Measurements from ENCODE around the gene SMYD4. TPM values are rescaled to one million over a fixed set of nuclear protein-coding genes. Genes with fewer than 3 reads are reported as not detected.
"Not testable (repeated sequence)": the region's sequence is repeated elsewhere in the genome, so short reads cannot be mapped to it uniquely, and the experiment has no call there.

Gene SMYD4
- total RNA-seq, 1 experiment from 2014 or later = 7.9 TPM

GRCh38 chr17:1783271-1783670 is 46.4 kb downstream of the SMYD4 start:
- DNase-seq (ENCODE audit: low spot score) = no peak

- no peak for DNase-seq (ENCODE audit: low spot score)
Measured at GRCh38 chr17:1782171-1782567, 47.5 kb downstream of the SMYD4 start.

GRCh38 chr17:1779571-1780131 is 50.1 kb downstream of the SMYD4 start:
- DNase-seq (ENCODE audit: low spot score) = peak; percentile 91

GRCh38 chr17:1776857-1777256 is 52.8 kb downstream of the SMYD4 start:
- DNase-seq (ENCODE audit: low spot score) = no peak

GRCh38 chr17:1776328-1776727 is 53.4 kb downstream of the SMYD4 start:
- no peak for DNase-seq (ENCODE audit: low spot score)

GRCh38 chr17:1774390-1775176 is 55.1 kb downstream of the SMYD4 start:
- no peak for DNase-seq (ENCODE audit: low spot score)

GRCh38 chr17:1773696-1774181 is 56.0 kb downstream of the SMYD4 start:
- no peak for DNase-seq (ENCODE audit: low spot score)

- DNase-seq (ENCODE audit: low spot score) = not testable (repeated sequence)
Measured at GRCh38 chr17:1773000-1773695, 56.6 kb downstream of the SMYD4 start.

- peak; percentile 5 for DNase-seq (ENCODE audit: low spot score)
Measured at GRCh38 chr17:1769822-1770477, 59.8 kb downstream of the SMYD4 start.

GRCh38 chr17:1767358-1767757 is 62.3 kb downstream of the SMYD4 start:
- DNase-seq (ENCODE audit: low spot score) = no peak

- DNase-seq (ENCODE audit: low spot score) = no peak
Measured at GRCh38 chr17:1766382-1767135, 63.1 kb downstream of the SMYD4 start.

GRCh38 chr17:1765576-1765975 is 64.1 kb downstream of the SMYD4 start:
- DNase-seq (ENCODE audit: low spot score) = no peak

- not testable (repeated sequence) for DNase-seq (ENCODE audit: low spot score)
Measured at GRCh38 chr17:1764705-1765104, 65.0 kb downstream of the SMYD4 start.

- no peak for DNase-seq (ENCODE audit: low spot score)
Measured at GRCh38 chr17:1764284-1764683, 65.4 kb downstream of the SMYD4 start.

- DNase-seq (ENCODE audit: low spot score) = no peak
Measured at GRCh38 chr17:1762901-1763898, 66.5 kb downstream of the SMYD4 start.

- DNase-seq (ENCODE audit: low spot score) = no peak
Measured at GRCh38 chr17:1762233-1762900, 67.3 kb downstream of the SMYD4 start.

- no peak for DNase-seq (ENCODE audit: low spot score)
Measured at GRCh38 chr17:1759529-1759928, 70.2 kb downstream of the SMYD4 start.

- DNase-seq (ENCODE audit: low spot score) = no peak
Measured at GRCh38 chr17:1758807-1759206, 70.9 kb downstream of the SMYD4 start.

- no peak for DNase-seq (ENCODE audit: low spot score)
Measured at GRCh38 chr17:1755827-1756262, 73.9 kb downstream of the SMYD4 start.
